ENCODE results near the gene PABPN1. TPM values are rescaled to one million over a fixed set of nuclear protein-coding genes. Genes with fewer than 3 reads are reported as not detected.
"Not testable (repeated sequence)": the region's sequence is repeated elsewhere in the genome, so short reads cannot be mapped to it uniquely, and the experiment has no call there.

The PABPN1 gene, protein sequence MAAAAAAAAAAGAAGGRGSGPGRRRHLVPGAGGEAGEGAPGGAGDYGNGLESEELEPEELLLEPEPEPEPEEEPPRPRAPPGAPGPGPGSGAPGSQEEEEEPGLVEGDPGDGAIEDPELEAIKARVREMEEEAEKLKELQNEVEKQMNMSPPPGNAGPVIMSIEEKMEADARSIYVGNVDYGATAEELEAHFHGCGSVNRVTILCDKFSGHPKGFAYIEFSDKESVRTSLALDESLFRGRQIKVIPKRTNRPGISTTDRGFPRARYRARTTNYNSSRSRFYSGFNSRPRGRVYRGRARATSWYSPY
- total RNA-seq: 10 to 100 TPM; 26.0 to 36.1 TPM

DNA sequence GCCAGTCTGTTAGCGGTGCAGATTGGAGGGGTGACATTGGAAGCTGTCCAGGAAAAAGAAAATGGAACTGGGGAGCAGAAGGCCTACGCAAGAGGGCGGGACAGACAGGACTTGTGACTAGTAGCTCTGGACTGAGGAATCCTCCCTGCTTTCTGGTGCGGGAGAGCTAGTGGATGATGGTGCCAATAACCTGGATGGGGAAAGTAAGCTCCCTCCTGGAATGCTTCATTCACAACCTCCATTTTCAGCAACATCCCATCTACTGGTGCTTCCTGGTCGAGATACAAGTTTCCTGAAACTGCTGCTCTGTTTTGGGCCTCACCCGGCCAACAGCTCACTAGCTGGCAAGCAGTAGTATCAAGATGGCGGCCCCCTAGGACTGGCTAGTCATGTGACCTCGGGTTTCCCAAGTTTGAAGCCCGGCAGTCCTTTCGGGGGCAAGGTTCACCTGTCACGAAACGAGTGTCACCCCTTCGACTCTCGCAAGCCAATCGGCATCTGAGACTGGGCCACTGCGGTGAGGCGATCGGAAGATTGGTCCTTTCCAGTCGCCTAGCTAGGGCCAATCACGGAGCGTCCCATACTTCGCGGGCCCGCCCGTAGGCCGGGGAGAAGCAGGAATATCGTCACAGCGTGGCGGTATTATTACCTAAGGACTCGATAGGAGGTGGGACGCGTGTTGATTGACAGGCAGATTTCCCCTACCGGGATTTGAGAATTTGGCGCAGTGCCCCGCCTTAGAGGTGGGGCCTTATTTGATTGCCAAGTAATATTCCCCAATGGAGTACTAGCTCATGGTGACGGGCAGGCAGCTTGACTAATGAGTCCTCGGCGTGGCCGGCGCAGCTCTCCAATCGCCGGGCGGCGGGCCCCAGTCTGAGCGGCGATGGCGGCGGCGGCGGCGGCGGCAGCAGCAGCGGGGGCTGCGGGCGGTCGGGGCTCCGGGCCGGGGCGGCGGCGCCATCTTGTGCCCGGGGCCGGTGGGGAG lies at the start of gene PABPN1:
TSS of gene PABPN1 (plus strand) at position 874 of the 988 bp plus-strand sequence. CDS start at position 887, 13 bp downstream.
- Histone ChIP-seq H3K4me1 (peaks cover 0 to 29% of the 10 kb centered on the region in 2 donors), H3K9me3 (no peaks in the 10 kb centered on the region), H3K4me3 (peak within 1 kb of the TSS; percentile 74 to 92), H3K36me3 (peaks cover 33% of the 10 kb centered on the region), H3K27ac (peak within 1 kb of the TSS; percentile 89 to 97), H3K27me3 (no peaks in the 10 kb centered on the region)
- no peak for TF ChIP-seq CTCF (IDR thresholded peaks at IDR 0.05)
- DNase-seq (ENCODE audit: low spot score): peak; percentile 100

- Histone ChIP-seq H3K4me3 (no peak overlapping the region), H3K27me3 (no peaks in the 10 kb centered on the region), H3K4me1 (peaks cover 0 to 8% of the 10 kb centered on the region in 2 donors), H3K36me3 (peaks cover 11% of the 10 kb centered on the region), H3K9me3 (no peaks in the 10 kb centered on the region), H3K27ac (no peak overlapping the region)
- DNase-seq (ENCODE audit: low spot score): no peak
- TF ChIP-seq CTCF (IDR thresholded peaks at IDR 0.05): no peak
These were observed 45.8 kb upstream of the PABPN1 start for GRCh38 chr14:23275412-23275811.

DNA sequence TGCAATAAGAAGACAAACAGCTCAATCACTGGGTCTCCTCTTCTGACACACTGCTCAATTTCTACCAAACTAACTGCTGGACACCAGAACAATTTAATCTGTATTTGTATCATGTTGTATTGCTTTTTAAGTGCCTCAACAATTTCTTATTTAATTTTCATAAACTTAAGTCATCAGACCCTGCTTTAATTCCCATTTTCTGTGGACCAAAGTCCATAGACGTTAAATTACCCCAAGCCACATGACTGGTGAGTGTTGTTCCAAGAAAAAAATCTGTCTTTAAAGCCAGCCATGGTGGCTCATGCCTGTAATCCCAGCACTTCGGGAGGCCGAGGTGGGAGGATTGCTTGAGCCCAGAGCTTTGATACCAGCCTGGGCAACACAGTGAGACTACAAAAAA lies 44.1 kb upstream of the PABPN1 start:
- Histone ChIP-seq H3K27ac (no peak overlapping the region), H3K4me3 (no peak overlapping the region), H3K36me3 (peaks cover 11% of the 10 kb centered on the region), H3K4me1 (peaks cover 0 to 8% of the 10 kb centered on the region in 2 donors), H3K27me3 (no peaks in the 10 kb centered on the region), H3K9me3 (no peaks in the 10 kb centered on the region)
- no peak for TF ChIP-seq CTCF (IDR thresholded peaks at IDR 0.05)
- DNase-seq (ENCODE audit: low spot score): no peak

DNA sequence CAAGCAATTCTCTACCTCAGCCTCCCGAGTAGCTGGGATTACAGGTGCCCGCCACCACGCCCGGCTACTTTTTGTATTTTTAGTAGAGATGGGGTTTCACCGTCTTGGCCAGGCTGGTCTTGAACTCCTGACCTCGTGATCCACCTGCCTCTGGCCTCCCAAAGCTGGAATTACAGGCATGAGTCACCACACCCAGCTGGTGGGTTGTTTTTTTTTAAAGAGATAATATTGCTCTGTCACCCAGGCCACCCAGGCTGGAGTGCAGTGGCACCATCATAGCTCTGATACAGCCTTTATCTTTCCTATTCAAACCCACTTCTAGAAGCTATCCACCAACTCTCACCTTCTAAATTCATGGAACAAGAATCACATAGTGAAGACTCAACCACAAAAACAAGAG lies 43.3 kb upstream of the PABPN1 start:
- not testable (repeated sequence) for DNase-seq (ENCODE audit: low spot score); H3K4me3 ChIP-seq; H3K27ac ChIP-seq; H3K4me1 ChIP-seq; H3K27me3 ChIP-seq; H3K9me3 ChIP-seq
- peaks cover 11% of the 10 kb centered on the region for H3K36me3 ChIP-seq

DNA sequence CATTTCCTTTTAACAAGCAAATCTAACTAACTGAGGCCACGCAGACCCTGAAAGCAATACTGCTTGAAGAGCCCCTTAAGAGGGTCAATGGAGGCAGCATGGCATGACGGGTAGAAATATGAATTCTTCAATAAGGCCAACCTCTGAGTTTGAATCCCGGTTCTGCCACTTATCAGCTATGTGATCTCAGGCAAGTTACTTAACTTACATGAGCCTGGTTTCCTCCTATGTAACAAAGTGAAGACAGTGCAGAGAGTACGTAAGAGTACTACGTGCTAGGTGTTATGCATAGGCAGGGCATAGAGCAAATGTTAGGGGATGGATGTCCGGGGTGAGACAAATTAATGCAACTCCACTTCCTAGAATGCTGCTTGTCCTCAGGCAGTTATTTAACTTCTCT lies 40.0 kb upstream of the PABPN1 start:
- H3K4me1 ChIP-seq: peaks cover 0 to 29% of the 10 kb centered on the region in 2 donors
- H3K9me3 ChIP-seq: no peaks in the 10 kb centered on the region
- H3K27me3 ChIP-seq: no peaks in the 10 kb centered on the region
- no peak for DNase-seq (ENCODE audit: low spot score)
- H3K4me3 ChIP-seq: no peak overlapping the region
- no peak for TF ChIP-seq CTCF (IDR thresholded peaks at IDR 0.05)
- H3K36me3 ChIP-seq: peaks cover 5% of the 10 kb centered on the region
- no peak overlapping the region for H3K27ac ChIP-seq

Measured in right atrium auricular region (tissue), 2 donors.